Peyer's patch (tissue), 4 donors: ENCODE data around the gene DLGAP1.

Experiments
- CTCF ChIP-seq, 6 experiments: fragments of 450-650 bp in 4 of 6; fragments of 200-600 bp in 2 of 6; sonication (generic) in 1 of 6; IDR thresholded peaks; one replicate each; pipeline ENCODE4 v1.5.1; 2017 to 2019; ENCODE audit warnings: antibody characterized with exemption in 6 of 6, mild to moderate bottlenecking in 3 of 6, moderate library complexity in 1 of 6
- POLR2A ChIP-seq, 2 donors: fragments of 450-650 bp; IDR thresholded peaks; one replicate each; pipeline ENCODE4 v1.5.1; 2017; ENCODE audit warnings: antibody characterized with exemption in 2 of 2, mild to moderate bottlenecking in 2 of 2, moderate library complexity in 2 of 2

- TF ChIP-seq POLR2A (IDR thresholded peaks at IDR 0.05) = no peak
- TF ChIP-seq CTCF (IDR thresholded peaks at IDR 0.05) = no peak
These were observed 926.9 kb downstream of the DLGAP1 start for GRCh38 chr18:3528231-3528630.
